Nephron progenitor cell (in vitro differentiated cells): Measurements from ENCODE around the gene FLAD1.

Source experiments
- DNase-seq: peaks from one replicate; pipeline ENCODE4 v3.0.0; 2021
- H3K27ac Mint-ChIP-seq: 2 replicates; pipeline ENCODE4 v1.8.0; 2021; ENCODE audit warnings: mild to moderate bottlenecking, moderate library complexity, mixed read lengths
- H3K27me3 Mint-ChIP-seq: 2 replicates; pipeline ENCODE4 v1.8.0; 2021; ENCODE audit warnings: mild to moderate bottlenecking, low read depth, mixed read lengths; ENCODE audit not compliant: poor library complexity
- H3K36me3 Mint-ChIP-seq: 2 replicates; pipeline ENCODE4 v1.8.0; 2021; ENCODE audit warnings: low read depth, mixed read lengths
- H3K4me1 Mint-ChIP-seq: 2 replicates; pipeline ENCODE4 v1.8.0; 2021; ENCODE audit warnings: mixed read lengths
- H3K4me3 Mint-ChIP-seq: 2 replicates; pipeline ENCODE4 v1.8.0; 2021; ENCODE audit warnings: mild to moderate bottlenecking, moderate library complexity, mixed read lengths
- H3K9me3 Mint-ChIP-seq: 2 replicates; pipeline ENCODE4 v1.8.0; 2021; ENCODE audit warnings: mild to moderate bottlenecking, moderate library complexity, mixed read lengths
- CTCF ChIP-seq: fragments of 200-600 bp; sonication (generic); IDR thresholded peaks from 2 replicates; pipeline ENCODE4 v1.5.0; 2021; ENCODE audit warnings: antibody characterized with exemption

The FLAD1 gene

GRCh38 chr1:155003227-155003765 is 20.2 kb downstream of the FLAD1 start:
- no peaks in the 10 kb centered on the region for H3K9me3 Mint-ChIP-seq
- peak; percentile 59 for DNase-seq
- no peaks in the 10 kb centered on the region for H3K27me3 Mint-ChIP-seq
- peak overlapping the region; percentile 83 for H3K27ac Mint-ChIP-seq
- peak overlapping the region; percentile 94 for H3K4me3 Mint-ChIP-seq
- H3K4me1 Mint-ChIP-seq = peaks cover 39% of the 10 kb centered on the region
- no peak for TF ChIP-seq CTCF
- no peaks in the 10 kb centered on the region for H3K36me3 Mint-ChIP-seq

- Mint-ChIP-seq H3K36me3 (no peaks in the 10 kb centered on the region), H3K9me3 (no peaks in the 10 kb centered on the region), H3K27ac (no peak overlapping the region), H3K4me1 (peaks cover 39% of the 10 kb centered on the region), H3K4me3 (peak overlapping the region; percentile 94), H3K27me3 (peaks cover 1% of the 10 kb centered on the region)
- DNase-seq = peak; percentile 48
- no peak for TF ChIP-seq CTCF
Measured at GRCh38 chr1:155003766-155004351, 20.7 kb downstream of the FLAD1 start.

DNA sequence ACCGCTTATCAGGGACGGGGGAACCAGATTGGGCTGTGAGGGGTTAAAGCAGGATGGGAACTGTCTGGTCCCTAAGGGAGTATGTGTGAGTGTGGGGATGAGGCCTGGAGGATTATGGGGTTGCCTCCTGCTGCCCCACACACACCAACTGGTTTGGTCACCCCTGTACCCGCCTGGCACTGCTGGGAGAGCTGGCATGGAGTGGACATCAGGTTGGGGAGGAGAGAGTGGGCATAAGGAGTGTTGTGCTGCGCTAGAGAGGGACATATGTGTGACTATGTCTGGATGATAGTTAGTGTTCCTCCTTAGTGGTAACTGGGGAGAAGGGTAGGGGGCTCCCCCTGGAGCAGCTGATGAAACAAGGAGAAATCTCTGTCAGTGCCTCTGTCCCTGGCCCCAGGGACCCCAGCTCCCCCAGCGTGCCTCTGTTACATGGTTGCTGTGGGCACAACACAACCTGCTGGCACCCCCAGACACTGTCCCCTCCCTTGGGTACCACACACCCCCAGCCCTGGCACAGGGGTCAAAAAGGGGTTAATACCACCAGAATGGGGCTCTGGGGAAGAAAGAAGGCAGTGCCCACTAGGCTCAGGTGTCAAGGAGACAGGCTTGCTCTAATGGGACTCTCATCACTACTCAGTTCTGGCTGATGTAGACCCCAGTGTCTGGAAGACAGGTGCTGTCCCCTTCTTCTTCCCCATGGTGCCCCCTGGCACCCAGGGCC is 21.4 kb downstream of the FLAD1 start:
- Mint-ChIP-seq H3K36me3 (no peaks in the 10 kb centered on the region), H3K27me3 (peaks cover 3% of the 10 kb centered on the region), H3K27ac (no peak overlapping the region), H3K9me3 (no peaks in the 10 kb centered on the region), H3K4me3 (peak overlapping the region; percentile 80), H3K4me1 (peaks cover 42% of the 10 kb centered on the region)
- no peak for DNase-seq
- no peak for TF ChIP-seq CTCF

GRCh38 chr1:155005076-155006011 is 22.2 kb downstream of the FLAD1 start:
- no peaks in the 10 kb centered on the region for H3K36me3 Mint-ChIP-seq
- peaks cover 42% of the 10 kb centered on the region for H3K4me1 Mint-ChIP-seq
- peaks cover 7% of the 10 kb centered on the region for H3K27me3 Mint-ChIP-seq
- no peak overlapping the region for H3K27ac Mint-ChIP-seq
- H3K4me3 Mint-ChIP-seq = no peak overlapping the region
- no peak for DNase-seq
- TF ChIP-seq CTCF = no peak
- H3K9me3 Mint-ChIP-seq = no peaks in the 10 kb centered on the region

DNA sequence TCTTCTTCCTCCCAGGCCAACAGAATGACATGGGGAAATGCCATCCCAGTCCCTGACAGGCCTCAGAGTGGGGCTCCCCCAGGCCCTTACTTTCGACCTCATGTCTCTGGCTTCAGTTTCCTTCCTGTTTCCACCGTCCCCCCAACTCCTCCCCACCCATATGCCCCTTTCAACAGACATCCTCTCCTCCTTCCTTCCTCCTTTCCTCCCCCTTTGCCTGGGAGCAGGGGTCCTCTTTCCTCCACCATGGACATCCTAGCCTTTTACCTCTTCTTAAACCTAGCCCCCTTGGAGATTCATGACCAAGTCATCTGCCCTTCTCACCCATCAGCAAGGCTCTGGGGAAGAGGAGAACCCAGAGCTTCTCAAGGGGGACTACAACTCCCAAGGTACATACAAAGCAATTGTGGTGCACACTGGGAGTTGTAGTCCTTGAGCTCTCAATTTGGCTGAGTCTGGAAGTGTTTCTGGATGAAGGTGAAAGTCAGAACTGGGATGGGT is 23.5 kb downstream of the FLAD1 start:
- no peak for DNase-seq
- no peak for TF ChIP-seq CTCF
- Mint-ChIP-seq H3K27me3 (peaks cover 7% of the 10 kb centered on the region), H3K27ac (no peak overlapping the region), H3K9me3 (no peaks in the 10 kb centered on the region), H3K36me3 (no peaks in the 10 kb centered on the region), H3K4me3 (no peak overlapping the region), H3K4me1 (peaks cover 48% of the 10 kb centered on the region)
